HG03280 (cell line): ENCODE data around the gene CUX1.
"Not testable (repeated sequence)": the region's sequence is repeated elsewhere in the genome, so short reads cannot be mapped to it uniquely, and the experiment has no call there.

Experiments
- ATAC-seq: cut with Tn5 transposase; IDR thresholded peaks from one replicate; pipeline ENCODE4 v1.9.1; 2021; ENCODE audit warnings: mild to moderate bottlenecking, moderate library complexity; ENCODE audit not compliant: unreplicated experiment

The CUX1 gene

GRCh38 chr7:102317231-102318059 lies 500.0 kb downstream of the CUX1 start:
- ATAC-seq = no peak

DNA sequence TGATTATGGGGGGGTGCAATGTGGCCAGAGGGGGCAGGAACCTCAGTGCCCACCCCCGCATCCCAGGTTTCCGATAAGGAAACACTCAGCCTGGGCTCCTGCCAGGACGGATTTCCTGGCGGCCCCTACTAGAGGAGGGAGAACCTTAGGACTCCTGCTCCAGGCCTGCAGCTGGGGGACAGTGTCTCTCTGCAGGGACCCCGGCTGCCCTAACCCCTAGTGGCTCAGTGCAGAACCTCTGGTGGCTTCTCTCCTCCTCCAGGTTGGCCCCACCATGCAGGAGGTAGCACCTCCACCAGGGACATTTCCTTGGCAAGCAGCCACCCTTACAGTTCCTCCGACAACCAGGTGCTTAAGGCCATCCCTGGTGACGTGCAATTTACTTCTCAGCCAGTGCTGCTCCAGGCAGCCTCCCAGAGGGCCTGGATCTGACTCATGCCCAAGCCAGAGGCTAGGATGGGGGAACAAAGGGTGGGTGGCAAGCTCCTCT lies 501.1 kb downstream of the CUX1 start:
- ATAC-seq = no peak

DNA sequence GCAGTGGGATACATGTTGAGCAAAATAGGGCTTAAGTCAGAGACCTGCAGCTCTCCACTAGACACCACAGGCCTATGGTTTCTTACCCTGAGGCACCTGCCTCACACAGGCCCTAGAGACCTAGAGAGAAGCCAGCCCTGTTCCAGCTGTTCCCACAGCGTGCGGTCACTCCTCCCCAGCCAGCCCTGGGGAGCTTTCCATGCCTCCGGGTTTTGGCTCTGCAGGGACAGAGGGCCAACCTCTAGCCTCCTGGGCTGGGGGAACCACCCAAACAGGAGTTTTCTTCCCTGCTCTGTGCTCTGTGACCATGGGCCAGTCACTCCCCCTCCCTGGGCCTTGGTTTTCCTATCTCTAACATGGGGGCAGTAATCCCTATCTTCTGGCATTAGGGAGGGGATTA lies 502.2 kb downstream of the CUX1 start:
- no peak for ATAC-seq

DNA sequence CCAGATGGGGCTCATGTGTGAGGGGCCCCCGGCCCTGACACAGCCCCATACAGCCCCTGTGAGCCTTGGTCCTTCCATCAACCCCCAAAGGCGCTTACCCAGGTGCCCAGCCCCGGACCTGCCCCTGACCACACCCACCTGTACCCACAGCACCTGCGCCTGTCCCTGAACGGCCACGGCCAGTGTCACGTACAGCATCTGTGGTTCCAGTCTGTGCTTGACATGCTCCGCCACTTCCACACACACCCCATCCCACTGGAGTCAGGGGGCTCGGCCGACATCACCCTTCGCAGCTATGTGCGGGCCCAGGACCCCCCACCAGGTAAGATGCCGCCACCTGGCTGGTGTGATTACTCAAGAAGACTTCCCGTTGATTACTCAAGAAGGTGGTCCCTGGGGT lies 502.8 kb downstream of the CUX1 start:
- no peak for ATAC-seq

DNA sequence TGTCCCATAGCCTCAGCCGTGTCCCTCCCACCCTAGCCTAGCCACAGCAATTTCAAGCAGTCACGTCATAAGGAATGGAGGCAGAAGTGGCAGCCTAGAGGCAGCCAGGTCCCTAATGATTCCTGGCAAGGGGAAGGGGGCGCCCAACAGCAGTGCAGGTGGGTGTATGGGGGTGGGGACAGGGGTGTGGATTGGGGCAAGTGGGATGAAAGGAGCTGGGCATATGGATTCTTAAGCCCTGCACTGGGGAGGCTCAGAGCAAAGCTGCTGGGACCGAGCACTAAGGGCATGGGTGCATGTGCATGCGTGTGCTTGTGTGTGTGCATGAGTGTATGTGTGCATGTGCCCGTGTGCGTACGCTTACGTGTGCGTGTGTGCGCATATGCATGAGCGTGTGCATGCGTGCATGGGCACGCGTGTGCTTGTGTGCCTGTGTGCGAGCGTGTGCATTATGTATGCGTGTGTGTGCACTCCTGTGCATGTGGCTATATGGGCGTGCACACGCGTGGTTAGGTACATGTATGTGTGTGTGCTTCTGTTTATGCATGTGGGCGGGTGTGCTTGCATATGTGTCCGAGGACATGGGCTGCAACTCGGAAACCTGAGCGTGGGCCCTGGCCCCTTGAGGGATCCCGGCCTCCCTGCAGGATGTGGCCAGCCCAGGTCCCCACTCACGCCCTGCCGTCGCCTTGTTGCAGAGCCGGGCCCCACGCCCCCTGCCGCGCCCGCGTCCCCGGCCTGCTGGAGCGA lies 503.4 kb downstream of the CUX1 start:
- no peak for ATAC-seq

- ATAC-seq = no peak
Measured at GRCh38 chr7:102321351-102322201, 504.1 kb downstream of the CUX1 start.

GRCh38 chr7:102322202-102322715 lies 504.8 kb downstream of the CUX1 start:
- no peak for ATAC-seq

GRCh38 chr7:102323914-102324195 lies 506.4 kb downstream of the CUX1 start:
- no peak for ATAC-seq

- not testable (repeated sequence) for ATAC-seq
Measured at GRCh38 chr7:102325106-102325505, 507.7 kb downstream of the CUX1 start.

DNA sequence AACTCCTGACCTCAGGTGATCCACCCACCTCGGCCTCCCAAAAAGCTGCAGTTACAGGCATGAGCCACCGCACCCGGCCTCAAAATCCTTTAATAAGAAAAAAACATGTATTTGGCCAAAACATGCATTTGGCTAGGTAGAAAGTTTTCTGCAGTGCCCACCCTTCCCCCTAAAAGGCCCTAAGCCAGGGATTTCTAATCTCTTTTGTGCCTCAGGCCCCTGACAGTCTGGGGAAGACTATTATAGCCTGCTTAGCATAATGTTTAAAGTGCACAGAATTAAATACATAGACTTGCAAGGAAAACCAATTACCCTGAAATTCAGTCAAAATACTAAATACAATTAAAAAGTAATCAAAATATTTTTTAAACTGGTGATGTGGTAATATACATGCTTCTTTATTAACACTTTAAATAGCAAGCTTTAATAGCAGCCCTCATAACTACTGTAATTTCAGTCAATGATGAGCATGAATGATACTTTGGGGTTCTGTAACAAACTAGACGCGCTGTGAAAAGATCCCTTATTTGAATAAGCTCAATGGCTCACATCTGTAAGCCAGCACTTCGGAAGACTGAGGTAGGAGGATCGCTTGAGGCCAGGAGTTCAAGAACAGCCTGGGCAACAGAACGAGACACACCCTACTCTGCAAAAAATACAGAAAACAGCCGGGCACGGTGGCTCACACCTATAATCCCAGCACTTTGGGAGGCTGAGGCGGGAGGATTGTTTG lies 508.9 kb downstream of the CUX1 start:
- ATAC-seq = no peak

DNA sequence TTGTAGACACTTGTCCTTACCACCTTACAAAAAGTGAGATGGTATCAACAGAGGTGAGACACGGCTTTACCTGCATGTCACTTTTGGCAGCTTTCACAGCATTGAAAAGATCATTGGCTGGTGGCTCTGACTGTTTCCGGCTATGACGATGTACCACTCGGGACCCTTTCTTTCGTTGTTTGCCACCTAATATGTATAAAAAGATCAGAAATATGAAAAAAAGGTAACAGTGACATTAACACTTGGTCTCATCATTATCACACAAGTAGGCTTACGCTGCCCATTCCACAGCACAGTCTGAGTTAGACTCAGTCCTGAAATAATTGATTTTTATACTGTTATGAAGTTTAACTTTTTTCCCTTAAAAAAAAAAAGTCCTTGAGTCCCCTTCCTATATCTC lies 509.8 kb downstream of the CUX1 start:
- not testable (repeated sequence) for ATAC-seq

DNA sequence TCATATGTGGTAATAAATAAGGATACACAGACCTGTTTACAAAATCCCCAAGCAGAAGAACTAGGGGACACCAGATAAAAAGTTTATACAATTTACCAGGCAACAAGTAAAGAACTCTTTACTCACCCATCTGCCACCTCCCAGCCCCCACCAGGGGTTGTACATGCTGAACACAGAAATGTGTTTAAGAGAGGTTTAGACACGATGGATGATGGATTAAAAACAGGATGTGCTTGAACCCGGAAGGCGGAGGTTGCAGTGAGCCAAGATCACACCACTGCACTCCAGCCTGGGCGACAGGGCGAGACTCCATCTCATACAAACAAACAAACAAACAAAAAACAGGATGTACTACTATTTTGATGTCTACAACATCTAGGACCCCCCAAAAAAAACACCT lies 511.4 kb downstream of the CUX1 start:
- not testable (repeated sequence) for ATAC-seq

DNA sequence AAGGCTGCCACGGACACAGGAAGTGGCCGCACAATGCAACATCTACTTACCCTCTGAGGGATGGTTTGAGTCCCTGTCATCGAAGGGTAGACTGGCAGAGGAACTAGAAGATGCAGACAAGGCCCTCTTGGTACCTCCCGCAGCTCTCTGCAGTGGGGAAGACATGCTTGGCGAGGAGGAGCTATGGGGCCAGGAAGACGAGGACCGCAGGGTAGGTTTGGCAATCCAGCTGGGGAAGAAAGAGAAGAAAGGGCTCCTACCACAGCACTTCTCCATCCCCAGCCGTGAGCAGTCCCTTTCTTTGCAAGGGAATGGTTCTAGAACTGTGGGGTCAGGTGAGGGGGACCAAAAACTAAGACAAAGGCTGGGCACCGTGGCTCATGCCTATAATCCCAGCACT lies 511.9 kb downstream of the CUX1 start:
- ATAC-seq = not testable (repeated sequence)

DNA sequence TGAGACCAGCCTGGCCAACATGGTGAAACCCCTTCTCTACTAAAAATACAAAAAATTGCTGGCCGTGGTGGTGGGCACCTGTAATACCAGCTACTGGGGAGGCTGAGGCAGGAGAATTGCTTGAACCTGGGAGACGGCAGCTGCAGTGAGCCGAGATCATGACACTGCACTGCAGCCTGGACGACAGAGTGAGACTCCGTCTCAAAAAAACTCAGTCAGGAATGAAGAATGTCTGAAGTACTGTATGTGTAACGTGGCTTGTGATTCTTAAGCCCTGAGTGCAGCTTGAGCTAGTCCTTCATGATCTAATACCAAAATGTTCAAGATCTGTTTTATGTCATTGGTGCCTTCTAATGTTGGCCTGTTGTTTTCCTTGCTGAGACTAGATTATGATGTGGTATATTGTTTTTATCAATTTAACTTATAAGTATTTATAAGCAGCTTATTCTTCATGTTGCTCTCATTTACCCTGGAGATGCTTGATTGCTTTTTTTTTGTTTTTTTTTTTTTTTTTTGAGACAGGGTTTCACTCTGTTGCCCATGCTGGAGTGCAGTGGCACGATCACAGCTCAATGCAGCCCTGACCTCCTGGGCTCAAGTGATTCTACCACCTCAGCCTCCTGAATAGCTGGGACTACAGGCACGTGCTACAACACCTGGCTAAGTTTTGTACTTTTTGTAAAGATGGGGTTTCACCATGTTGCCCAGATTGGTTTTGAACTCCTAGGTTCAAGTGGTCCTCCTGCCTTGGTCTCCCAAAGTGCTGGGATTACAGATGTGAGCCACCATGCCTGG lies 513.4 kb downstream of the CUX1 start:
- not testable (repeated sequence) for ATAC-seq
